ENCODE results near the gene CDH23. TPM values are rescaled to one million over a fixed set of nuclear protein-coding genes. Genes with fewer than 3 reads are reported as not detected.

Gene CDH23
- total and polyA plus RNA-seq, 9 of the 15 experiments (the other 6 are each of a cell fraction or from before 2014, with no cell fraction given): 0.18 to 1.2 (median 0.47) TPM

DNA sequence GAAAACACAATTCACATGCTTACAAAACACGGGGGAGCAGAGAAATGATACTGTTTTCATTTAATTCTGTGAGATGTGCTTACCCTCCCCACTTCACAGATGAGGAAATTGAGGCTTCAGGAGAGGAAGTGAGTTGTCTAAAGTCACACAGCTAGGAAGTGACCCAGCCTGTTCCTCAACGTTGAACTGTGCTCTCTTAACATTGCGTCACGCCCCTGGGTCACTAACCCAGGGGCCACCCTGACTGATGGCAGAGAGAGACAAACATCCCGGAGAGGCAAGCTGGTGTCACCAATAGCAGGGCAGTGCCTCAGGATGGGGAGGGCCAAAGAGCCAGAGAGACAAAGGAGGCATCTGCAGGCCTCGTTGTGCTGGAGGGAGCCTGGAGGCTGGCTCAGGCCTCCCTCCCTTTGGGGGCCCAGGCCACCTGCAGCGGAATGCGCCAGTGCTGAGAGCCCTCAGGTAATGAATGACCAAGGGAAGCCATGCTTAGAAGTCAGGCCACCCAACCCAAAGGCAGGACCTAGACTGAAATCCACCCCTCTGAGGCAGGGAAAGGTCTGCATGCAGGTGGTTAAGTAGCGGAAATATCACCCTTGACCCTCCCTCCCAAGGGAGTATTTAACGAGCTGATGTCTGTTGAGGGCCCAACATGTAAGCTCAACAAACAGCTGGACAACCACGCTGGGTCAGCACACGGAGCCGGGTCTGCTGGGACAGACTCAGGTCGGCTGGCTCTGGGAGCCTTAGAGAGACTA, 241.5 kb downstream of the CDH23 start (continued):
- TF ChIP-seq, protein P1, sequence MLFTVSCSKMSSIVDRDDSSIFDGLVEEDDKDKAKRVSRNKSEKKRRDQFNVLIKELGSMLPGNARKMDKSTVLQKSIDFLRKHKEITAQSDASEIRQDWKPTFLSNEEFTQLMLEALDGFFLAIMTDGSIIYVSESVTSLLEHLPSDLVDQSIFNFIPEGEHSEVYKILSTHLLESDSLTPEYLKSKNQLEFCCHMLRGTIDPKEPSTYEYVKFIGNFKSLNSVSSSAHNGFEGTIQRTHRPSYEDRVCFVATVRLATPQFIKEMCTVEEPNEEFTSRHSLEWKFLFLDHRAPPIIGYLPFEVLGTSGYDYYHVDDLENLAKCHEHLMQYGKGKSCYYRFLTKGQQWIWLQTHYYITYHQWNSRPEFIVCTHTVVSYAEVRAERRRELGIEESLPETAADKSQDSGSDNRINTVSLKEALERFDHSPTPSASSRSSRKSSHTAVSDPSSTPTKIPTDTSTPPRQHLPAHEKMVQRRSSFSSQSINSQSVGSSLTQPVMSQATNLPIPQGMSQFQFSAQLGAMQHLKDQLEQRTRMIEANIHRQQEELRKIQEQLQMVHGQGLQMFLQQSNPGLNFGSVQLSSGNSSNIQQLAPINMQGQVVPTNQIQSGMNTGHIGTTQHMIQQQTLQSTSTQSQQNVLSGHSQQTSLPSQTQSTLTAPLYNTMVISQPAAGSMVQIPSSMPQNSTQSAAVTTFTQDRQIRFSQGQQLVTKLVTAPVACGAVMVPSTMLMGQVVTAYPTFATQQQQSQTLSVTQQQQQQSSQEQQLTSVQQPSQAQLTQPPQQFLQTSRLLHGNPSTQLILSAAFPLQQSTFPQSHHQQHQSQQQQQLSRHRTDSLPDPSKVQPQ (CRISPR knock-in tag; IDR thresholded peaks at IDR 0.05; ENCODE audit: borderline replicate concordance): no peak
- TF ChIP-seq, protein P2, sequence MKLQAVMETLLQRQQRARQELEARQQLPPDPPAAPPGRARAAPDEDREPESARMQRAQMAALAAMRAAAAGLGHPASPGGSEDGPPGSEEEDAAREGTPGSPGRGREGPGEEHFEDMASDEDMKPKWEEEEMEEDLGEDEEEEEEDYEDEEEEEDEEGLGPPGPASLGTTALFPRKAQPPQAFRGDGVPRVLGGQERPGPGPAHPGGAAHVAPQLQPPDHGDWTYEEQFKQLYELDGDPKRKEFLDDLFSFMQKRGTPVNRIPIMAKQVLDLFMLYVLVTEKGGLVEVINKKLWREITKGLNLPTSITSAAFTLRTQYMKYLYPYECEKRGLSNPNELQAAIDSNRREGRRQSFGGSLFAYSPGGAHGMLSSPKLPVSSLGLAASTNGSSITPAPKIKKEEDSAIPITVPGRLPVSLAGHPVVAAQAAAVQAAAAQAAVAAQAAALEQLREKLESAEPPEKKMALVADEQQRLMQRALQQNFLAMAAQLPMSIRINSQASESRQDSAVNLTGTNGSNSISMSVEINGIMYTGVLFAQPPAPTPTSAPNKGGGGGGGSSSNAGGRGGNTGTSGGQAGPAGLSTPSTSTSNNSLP (IDR thresholded peaks at IDR 0.05; ENCODE audit: borderline replicate concordance, low read depth, low read length): 0 out of 2 replicates have a peak, but pooled peaks have one; percentile 71
- TF ChIP-seq KAT2B (IDR thresholded peaks at IDR 0.05; ENCODE audit: low read depth, low read length) (no peak), SMARCC2 (IDR thresholded peaks at IDR 0.05; ENCODE audit: low read depth) (no peak), ETS2 (tag; IDR thresholded peaks at IDR 0.05; ENCODE audit: borderline replicate concordance, poor library complexity, severe bottlenecking) (no peak), LARP7 (IDR thresholded peaks at IDR 0.05) (no peak; the same call in 1 of the 2 replicates), HDAC3 (IDR thresholded peaks at IDR 0.05; ENCODE audit: borderline replicate concordance, partially characterized antibody) (no peak), NR2C1 (IDR thresholded peaks at IDR 0.05) (no peak), NR2C1 (tag; IDR thresholded peaks at IDR 0.05) (peak; percentile 63), POLR2AphosphoS5 (IDR thresholded peaks at IDR 0.05; ENCODE audit: control insufficient read depth, insufficient read depth, low read depth, low read length) (no peak), SAP30 (IDR thresholded peaks at IDR 0.05; ENCODE audit: borderline replicate concordance, insufficient read depth, low read depth, low read length, poor library complexity, severe bottlenecking) (no peak), HNRNPL (IDR thresholded peaks at IDR 0.05; ENCODE audit: low read depth, low read length) (no peak), NFRKB (IDR thresholded peaks at IDR 0.05; ENCODE audit: low read depth) (peak; percentile 80), MTA2 (IDR thresholded peaks at IDR 0.05; ENCODE audit: low read depth) (no peak)
- TF ChIP-seq, protein P3, sequence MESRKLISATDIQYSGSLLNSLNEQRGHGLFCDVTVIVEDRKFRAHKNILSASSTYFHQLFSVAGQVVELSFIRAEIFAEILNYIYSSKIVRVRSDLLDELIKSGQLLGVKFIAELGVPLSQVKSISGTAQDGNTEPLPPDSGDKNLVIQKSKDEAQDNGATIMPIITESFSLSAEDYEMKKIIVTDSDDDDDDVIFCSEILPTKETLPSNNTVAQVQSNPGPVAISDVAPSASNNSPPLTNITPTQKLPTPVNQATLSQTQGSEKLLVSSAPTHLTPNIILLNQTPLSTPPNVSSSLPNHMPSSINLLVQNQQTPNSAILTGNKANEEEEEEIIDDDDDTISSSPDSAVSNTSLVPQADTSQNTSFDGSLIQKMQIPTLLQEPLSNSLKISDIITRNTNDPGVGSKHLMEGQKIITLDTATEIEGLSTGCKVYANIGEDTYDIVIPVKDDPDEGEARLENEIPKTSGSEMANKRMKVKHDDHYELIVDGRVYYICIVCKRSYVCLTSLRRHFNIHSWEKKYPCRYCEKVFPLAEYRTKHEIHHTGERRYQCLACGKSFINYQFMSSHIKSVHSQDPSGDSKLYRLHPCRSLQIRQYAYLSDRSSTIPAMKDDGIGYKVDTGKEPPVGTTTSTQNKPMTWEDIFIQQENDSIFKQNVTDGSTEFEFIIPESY (CRISPR knock-in tag; IDR thresholded peaks at IDR 0.05): peak; percentile 75; the same call in 1 of the 2 replicates
- TF ChIP-seq, protein P4, sequence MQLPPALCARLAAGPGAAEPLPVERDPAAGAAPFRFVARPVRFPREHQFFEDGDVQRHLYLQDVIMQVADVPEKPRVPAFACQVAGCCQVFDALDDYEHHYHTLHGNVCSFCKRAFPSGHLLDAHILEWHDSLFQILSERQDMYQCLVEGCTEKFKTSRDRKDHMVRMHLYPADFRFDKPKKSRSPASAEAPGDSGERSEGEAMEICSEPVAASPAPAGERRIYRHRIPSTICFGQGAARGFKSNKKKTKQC (CRISPR knock-in tag; IDR thresholded peaks at IDR 0.05): peak; percentile 77
- TF ChIP-seq, protein P5, sequence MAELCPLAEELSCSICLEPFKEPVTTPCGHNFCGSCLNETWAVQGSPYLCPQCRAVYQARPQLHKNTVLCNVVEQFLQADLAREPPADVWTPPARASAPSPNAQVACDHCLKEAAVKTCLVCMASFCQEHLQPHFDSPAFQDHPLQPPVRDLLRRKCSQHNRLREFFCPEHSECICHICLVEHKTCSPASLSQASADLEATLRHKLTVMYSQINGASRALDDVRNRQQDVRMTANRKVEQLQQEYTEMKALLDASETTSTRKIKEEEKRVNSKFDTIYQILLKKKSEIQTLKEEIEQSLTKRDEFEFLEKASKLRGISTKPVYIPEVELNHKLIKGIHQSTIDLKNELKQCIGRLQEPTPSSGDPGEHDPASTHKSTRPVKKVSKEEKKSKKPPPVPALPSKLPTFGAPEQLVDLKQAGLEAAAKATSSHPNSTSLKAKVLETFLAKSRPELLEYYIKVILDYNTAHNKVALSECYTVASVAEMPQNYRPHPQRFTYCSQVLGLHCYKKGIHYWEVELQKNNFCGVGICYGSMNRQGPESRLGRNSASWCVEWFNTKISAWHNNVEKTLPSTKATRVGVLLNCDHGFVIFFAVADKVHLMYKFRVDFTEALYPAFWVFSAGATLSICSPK (IDR thresholded peaks at IDR 0.05; ENCODE audit: borderline replicate concordance): no peak
